ENCODE measurements around the gene CD209.

Gene CD209

DNA sequence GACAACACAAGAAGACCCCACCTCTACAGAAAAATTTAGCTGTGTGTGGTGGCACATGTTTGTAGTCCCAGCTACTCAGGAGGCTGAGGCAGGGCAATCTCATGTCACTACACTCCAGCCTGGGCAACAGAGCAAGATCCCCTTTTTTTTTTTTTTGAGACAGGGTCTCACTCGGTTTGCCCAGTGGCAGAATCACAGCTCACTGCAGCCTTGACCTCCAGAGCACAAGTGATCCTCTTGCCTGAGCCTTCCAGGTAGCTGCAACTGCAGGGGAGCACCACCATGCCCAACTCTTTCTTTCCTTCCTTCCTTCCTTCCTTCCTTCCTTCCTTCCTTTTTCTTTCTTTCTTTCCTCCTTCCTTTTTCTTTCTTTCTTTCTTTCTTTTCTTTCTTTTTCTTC, 11.2 kb downstream of the CD209 start:
- ATAC-seq: no peak

DNA sequence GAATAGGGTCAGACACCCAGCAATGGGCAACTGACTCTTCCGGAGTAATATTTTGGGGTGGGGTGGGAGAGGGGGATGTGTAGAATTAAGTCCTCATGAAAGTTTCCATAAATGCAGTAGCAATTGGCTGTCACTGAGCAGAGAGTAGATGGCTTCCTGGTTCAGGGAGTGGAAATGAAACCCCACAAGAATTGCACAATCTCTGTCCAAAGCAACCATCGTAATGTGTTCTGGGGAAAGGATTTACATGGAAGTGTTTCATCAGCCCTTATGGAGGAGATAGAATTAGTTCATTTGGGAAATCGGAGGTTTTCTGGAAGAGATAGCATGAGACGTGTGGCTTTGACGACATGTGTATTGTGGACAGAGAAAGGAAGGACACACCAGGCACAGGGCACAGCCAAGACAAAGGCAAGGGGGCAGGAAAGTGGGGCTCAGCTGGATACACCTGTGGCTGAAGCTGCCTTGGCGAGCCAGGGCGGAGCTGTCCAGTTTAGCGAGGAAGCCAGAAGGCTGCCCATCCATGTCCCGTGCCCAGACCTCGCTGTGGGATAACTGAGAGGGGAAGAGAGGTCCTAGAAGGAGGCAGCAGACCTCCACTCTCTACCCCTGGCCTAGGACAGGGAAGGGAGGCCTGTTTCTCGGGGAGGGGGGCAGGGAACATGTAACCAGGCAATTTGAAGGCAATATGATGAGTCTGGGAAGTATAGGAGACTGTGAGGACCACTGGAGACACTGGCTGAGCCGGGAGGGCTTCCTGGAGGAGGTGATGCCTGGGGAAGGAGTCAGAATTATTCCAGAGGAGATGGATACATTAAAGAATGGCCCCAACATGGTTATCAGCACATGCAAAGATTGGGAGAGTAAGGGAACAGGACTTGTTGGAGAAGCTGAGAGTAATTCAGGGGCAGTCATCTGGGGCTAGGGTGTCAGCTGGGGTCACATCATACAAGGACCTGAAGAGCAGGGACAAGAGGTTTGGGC, 12.8 kb downstream of the CD209 start:
- no peak for ATAC-seq

DNA sequence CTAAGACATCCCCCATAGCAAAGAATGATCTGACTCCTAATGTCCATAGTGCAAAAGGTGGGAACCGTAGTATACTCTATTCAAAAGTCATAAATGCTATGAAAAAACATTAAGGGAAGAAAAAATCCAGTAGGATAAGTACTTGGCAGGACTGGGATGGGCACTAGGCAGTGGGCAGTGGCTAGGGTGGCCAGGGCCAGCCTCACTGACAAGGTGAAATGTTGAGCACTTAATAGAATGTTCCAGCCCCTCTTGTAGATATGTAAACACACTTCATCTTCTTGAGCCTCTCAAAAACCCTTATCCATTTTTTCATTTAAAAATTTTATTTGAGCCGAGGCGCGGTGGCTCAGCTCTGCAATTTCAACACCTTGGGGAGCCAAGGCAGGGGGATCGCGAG, 14.0 kb downstream of the CD209 start:
- no peak for ATAC-seq

DNA sequence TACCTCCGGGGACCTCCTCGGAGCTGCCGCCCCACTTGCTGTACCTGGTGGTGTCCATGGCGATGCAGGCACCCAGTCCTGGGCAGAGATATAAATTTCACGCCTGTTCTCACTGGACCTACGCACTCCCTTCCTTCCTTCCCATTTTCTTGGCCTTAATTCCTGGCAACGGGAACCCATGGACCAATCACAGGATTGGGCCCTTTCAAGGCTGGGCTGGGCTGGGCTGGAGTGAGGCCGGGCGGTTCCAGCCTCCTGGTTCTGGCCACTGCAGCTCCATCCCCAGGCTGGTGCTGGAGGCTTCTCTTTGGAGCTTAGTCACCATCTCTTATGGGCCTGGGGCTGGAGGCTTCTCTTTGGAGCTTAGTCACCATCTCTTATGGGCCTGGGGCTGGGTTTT, 15.3 kb downstream of the CD209 start, which contains the start of gene CLEC4G:
Gene CLEC4G, minus strand, starts transcription at position 66 of the 400 bp plus-strand sequence. Its CDS starts 8 bp downstream, at position 58.
- ATAC-seq: no peak

DNA sequence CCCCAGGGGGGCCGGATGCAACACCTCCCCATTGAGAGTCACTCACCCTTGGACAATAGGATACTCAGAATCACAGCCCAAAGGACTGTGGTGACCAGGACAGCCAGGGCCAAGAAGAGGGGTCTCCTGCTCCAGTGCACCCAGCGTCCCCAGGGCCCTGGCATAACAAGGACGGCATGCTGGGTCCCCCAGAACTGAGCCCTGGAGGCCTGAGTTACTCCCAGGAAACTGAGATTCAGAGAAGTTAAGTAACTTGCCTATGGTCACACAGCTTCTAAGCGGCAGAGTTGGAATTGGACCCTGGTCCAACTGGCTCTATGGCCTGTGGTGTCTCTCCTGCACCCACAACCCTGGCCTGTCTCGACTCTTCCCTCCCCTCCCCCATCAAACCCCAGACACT, 15.7 kb downstream of the CD209 start:
- ATAC-seq: no peak

DNA sequence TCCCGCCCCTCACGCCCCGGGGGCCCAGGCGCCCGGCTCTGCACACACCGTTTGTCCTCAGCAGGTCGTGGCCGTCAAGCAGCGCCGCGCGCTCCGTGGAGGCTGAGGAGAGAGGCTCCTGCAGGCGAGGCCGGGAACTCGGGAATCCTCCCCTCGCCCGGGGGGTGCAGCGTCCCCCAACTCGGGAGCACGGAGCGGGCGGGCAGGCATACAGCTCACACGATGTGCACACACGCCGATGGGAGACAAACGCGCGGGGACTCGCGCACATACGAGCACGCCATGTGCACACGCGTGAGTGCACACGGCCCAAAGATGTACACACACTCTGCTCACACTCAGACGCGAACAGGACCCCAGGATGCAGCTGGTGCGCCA, 16.1 kb downstream of the CD209 start:
- no peak for ATAC-seq

DNA sequence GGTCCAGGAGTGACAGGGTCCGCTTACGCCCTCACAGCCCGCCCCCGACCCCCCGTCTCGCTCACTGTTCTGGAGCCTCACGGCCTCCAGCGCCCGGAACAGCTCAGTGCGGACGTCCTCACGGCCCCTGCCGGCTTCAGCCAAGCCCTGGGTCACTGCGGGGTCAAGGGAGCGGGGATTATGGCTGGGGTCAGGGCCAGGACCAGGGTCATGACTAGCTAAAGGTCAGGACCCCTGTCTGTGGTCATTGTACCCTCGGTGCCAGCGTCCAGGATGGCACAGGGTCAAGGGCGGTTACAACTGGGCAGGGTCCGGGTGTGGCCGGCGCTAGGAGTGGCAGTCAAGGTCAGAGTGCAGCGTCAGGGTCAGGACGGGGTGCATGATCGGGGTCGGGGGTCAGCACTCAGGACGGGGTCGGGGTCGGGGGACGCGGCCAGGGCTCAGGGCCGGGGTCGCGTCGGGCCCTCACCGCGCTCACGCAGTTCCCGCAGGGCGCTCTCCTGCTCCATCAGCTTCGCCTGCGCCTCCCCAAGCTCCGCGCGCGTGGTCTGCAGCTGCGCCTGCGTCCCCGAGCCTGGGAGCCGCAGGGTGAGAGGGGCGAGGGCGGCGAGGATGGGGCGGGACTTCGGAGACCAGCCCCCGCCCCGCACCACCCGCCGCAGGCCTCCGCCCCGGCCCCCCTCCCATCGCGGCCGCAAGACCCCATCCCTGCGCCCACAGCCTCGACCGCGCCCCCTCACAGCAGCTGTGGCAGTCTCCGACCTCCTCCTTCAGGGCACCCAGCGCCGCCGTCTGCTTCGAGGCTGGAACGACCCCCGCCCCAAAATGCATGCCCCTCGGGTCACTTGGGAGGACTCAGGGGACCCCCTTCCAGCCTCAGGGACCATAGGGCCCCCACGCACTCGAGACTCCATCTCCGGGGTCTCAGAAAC, 16.8 kb downstream of the CD209 start:
- no peak for ATAC-seq

DNA sequence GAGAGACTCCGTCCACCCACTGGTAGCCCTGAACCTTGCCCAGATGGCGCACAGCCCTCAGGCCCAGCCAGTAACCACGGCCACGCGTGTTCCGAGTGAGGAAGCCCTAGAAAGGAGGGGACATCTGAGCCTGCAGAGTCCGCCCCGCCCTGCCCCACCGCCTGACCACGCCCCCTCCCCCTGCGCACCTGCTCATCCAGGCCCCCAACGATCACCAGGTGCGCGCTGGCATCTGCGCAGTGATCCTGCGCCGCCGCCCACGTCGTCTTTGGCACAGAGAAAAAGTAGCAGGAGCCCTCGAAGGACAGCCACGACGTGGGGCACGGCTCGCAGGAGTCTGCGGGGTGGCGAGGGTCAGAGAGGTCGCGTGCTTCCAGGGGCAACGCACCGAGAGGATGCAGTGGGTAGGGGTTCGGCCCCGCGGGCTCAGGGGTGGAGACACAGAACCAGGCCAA, 17.5 kb downstream of the CD209 start:
- no peak for ATAC-seq

DNA sequence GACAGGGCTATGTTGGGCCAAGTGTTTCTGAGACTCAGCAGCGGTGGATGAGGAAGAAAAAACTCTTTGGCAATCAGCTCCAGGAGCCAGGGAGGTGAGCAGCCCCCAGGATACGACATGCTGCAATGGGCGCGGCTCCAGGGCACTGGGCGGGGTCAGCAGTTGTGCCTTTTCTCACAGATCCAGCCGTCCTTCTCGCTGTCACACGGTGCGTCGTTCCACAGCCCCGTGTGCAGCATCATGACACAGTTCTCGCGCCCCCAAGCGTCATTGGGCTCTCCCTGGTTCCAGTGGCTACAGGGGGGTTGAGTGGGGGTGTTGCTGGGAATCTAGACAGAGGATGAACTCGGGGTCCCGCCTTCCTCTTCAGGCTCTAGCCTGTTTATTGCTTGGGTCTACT, 18.1 kb downstream of the CD209 start:
- no peak for ATAC-seq

DNA sequence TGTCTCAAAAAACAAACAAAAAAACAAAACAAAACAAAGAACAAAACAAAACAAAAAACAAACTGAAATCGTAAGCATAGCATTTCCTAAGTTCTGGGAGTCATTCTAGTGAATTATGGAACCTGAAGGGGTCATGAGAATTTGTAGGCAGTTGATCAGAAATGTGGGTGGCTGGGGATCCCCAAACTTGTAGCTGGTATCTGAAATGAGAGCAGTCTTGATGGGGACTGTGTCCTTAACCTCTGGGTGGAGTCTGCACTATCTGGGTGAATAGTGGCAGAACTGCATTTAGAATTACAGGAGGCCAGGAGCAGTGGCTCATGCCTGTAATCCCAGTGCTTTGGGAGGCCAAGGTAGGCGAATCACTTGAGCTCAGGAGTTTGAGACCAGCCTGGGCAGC, 21.5 kb downstream of the CD209 start:
- no peak for ATAC-seq

DNA sequence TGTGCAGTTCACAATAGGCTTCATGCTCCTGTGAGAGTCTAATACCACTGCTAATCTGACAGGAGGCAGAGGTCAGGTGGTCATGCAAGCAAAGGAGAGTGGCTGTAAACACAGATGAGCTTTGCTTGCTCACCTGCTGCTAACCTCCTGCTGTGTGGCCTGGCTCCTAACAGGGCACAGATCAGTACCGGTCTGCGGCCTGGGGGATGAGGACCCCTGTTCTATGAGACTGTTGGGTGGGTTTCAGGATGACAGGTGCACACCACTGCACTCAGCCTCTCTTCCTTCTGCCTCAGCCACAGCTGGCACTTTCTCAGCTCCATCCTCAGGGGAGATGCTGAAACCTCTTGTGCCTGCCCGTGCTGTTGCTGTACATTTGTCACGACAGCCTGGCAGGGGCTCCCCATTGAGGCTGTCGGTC, 25.1 kb downstream of the CD209 start:
- ATAC-seq: no peak

DNA sequence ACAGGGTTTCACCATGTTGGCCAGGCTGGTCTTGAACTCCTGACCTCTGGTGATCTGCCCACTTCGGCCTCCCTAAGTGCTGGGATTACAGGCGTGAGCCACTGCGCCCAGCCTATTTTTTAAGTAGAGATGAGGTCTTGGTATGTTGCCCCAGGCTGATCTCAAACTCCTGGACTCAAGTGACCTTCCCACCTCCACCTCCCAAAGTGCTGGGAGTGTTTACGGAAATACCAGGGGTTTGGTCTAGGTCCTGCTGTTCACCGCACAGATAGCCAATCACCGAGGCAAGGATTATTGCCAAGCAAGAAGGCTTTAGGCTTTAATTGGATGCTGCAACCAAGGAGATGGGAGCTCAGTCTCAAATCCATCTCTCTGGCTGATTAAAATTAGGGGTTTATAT, 27.0 kb downstream of the CD209 start:
- no peak for ATAC-seq

DNA sequence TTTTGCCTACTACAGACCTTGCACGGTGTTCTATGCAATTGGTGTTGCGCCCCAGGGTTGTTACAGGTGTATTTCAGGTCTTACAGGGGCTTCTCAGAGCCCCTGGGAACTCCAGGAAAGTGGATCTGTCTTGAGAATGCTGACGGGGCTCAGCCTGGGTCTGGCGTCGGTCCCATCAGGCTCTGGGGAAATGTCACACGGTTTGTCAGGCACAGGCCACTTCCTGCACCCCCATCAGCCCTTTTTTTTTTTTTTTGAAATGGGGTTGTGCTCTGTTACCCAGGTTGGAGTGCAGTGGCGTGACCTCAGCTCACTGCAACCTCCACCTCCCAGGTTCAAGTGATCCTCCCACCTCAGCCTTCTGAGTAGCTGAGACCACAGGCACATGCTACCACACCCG, 28.7 kb downstream of the CD209 start:
- ATAC-seq: no peak

DNA sequence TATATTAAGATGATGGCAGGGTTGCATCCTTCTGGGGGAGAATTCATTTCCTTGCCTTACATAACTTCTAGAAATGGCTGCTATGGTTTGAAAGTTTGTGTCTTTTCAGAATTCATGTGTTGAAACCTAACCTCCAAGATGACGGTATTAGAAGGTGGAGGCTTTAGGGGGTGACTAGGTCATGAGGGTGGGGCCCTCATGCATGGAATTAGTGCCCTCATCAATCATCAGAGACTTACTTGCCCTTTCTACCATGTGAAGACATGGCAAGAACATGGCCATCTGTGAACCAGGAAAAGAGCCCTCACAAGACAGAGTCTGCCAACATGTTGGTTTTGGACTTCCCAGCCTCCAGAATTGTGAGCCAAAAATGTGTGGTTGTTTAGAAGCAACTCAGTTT, 30.6 kb downstream of the CD209 start:
- no peak for ATAC-seq

DNA sequence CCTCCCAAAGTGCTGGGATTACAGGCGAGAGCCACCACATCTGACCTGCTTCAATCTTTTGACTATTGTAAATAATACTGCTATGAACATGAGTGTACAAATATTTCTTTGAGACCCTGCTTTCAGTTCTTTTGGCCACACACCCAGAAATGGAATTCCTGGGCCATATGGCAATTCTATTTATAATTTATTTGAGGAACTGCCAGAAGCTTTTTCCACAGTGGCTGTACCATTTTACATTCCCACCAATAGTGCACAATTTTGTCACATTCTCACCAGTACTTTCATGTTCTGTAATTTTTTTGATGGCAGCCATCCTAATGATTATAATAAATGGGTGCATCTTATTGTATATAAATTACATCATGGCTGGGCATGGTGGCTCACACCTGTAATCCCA, 31.7 kb downstream of the CD209 start:
- no peak for ATAC-seq

DNA sequence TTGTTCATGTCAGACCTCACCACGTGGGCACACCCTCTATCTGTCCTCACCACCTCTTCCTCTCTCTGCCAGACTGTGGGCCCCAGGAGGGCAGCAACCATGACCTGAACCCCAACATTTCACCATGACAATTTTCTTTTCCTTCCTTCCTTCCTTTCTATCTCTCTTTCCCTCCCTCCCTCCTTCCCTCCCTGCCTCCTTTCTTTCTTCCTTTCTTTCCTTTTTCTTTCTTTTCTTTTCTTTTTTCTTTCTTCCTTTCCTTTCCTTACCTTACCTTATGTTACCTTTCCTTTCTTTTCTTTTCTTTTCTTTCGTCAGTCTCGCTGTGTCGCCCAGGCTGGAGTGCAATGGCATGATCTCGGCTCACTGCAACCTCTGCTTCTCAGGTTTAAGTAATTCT, 36.7 kb downstream of the CD209 start:
- no peak for ATAC-seq

DNA sequence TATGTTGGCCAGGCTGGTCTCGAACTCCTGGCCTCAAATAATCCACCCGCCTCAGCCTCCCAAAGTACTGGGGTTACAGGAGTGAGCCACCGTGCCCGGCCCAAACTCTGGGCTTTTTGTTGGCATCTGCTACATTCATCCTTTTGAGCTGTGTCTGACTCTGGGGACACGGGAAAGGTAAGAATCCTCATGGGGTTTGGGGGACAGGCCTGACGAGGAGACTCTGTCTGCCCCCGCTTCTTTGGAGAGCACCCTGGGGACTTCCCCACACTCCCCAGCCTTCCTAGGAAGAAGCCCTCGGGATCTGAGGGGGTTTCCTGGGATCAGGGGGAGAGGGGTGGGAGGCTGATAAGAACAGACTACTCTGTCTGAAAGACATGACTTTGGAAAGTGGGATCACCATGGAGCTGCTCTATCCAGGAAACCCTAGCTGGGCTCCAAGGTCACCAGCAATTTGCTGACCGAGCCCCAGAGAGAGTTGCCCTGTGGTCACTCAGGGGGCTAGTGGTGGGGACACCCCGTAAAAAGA, 37.3 kb downstream of the CD209 start:
- no peak for ATAC-seq

DNA sequence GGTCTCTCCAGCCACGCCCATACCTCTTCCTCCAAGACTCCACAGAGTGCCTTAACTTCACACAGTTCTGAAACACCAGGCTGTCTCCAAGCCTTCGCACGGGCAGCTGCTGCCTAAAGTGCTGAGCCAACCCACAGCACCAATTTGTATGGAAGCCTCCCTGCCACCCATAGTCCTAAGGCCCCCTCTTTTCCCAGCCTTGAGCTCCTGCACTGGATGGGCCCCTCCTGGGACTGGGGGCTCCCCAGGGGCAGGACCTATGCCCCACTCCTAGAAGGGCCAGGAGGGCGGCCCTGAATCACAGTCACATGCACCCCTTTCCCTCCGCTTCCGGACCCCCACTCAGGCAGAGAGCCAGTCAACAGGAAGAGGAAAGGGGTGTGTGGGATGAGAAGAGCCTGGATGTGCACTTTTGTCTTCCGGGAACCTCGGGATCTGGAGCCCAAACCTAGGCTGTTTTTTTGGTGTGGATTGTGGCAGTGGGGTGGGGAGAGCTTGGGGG, 40.3 kb downstream of the CD209 start:
- ATAC-seq: no peak

DNA sequence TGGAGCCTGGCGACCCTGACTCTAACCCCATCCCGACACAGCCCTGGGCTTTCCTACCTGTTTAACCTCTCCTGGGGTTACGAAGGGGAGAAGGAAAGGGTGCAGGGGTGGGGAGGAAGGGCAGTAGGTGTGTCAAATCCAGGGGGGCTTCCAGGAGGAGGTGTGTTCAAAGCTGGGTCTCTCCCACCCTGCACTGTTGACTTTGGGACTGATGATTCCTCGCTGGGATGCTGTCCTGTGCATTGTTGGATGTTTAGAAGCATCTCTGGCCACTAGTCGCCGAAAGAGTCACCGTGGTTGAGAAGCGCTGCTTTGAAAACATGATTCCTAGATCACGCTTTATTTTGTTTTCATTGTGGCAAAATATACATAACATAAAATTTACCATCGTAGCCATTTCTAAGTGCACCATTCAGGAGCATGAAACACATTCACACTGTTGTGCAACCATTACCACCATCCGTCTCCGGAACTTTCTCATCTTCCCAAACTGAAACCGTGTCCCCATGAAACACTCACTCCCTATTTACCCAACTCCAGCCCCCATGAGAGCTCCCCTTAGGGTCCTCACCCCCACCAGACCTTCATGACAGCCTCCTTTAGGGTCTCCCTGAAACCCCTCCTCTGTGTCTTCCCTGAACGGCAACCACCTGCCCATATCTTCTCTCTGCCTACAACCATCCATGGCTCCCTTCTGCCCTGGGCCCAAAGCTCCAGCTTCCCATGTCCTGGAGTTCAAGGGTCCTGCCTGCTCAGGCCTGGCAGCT, 41.0 kb downstream of the CD209 start:
- no peak for ATAC-seq

DNA sequence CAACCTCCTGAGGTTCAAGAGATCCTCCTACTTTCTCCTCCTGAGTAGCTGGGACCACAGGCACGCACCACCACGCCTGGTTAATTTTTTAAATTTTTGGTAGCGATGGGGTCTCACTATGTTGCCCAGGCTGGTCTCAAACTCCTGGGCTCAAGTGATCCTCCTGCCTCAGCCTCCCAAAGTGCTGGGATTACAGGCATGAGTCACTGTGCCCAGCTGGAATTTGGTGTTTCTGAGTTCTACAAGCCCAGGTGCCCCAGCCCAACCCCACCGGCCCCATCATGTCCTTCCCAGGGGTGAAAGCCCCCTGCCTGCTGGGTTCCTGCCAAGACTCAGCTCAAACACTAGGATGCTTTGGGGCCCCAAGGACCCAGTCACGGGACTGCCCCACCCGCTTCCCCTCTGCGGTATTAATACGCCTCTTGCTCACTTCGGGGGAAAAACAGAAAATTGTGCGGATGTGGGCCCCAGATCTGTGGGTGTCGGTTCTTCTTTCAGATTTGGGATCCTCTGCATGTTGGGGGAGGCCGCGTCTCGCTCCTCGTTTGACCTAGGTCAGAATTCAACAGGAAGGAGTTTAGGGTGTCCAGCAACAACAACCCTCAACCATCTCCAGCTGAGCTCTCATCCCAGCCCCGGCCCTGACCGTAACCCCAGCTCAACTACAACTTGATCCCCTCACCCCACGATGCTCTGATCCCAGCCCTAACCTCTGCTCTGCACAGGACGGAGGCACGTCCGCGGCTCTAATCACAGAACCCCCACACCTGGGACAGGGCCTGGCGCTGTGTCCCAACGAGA, 41.7 kb downstream of the CD209 start:
- peak; percentile 95 to 96 for ATAC-seq
